PC-9 (cell line): ENCODE results near the gene GTPBP10. TPM values are rescaled to one million over a fixed set of nuclear protein-coding genes. Genes with fewer than 3 reads are reported as not detected.

Source experiments
- BruUV-seq: library from RNA; stranded (reverse); fragments of 400-500 nt; replicated peaks from 2 replicates; lab custom pipeline; 2021; lab: Mats Ljungman, UMichigan
- CTCF ChIA-PET: fragments of 300-600 bp; sonication (Branson Sonifier 250); formaldehyde crosslinking; loops from one replicate; lab custom pipeline; 2022; ENCODE audit warnings: antibody characterized with exemption; lab: Charles Lee
- POLR2A ChIA-PET: fragments of 300-600 bp; sonication (Branson Sonifier 250); formaldehyde crosslinking; loops from one replicate; lab custom pipeline; 2022; ENCODE audit warnings: antibody characterized with exemption; ENCODE audit not compliant: unreplicated experiment; lab: Charles Lee
- DNase-seq, 2 experiments: peaks; one replicate each; pipeline versions ENCODE4 v3.0.0 to v3.0.0-alpha.2; 2015 to 2022; ENCODE audit warnings: mixed read lengths in 1 of 2
- H2AFZ ChIP-seq: fragments of 200-600 bp; sonication (generic); 2 replicates; pipeline ENCODE4 v1.8.1; 2017; ENCODE audit warnings: antibody characterized with exemption
- H3F3A ChIP-seq: fragments of 200-600 bp; sonication (generic); 2 replicates; pipeline ENCODE4 v1.8.1; 2017; ENCODE audit warnings: antibody characterized with exemption, mild to moderate bottlenecking, low read depth; ENCODE audit not compliant: insufficient read depth
- H3K27ac ChIP-seq: fragments of 200-600 bp; sonication (generic); 2 replicates; pipeline ENCODE4 v1.6.1; 2016; ENCODE audit warnings: mixed run types
- H3K27me3 ChIP-seq: fragments of 200-600 bp; sonication (generic); 2 replicates; pipeline ENCODE4 v1.6.1; 2016; ENCODE audit warnings: low read depth, mixed run types; ENCODE audit not compliant: insufficient read depth
- H3K36me3 ChIP-seq: fragments of 200-600 bp; sonication (generic); 2 replicates; pipeline ENCODE4 v1.6.1; 2016; ENCODE audit warnings: low read depth, mixed run types
- H3K4me1 ChIP-seq: fragments of 200-600 bp; sonication (generic); replicated peaks from 2 replicates; pipeline ENCODE4 v1.6.1; 2016; ENCODE audit warnings: mixed run types; ENCODE audit not compliant: insufficient read depth
- H3K4me2 ChIP-seq: fragments of 200-600 bp; sonication (generic); 2 replicates; pipeline ENCODE4 v1.6.1; 2017; ENCODE audit warnings: mixed run types
- H3K4me3 ChIP-seq: fragments of 200-600 bp; sonication (generic); 2 replicates; pipeline ENCODE4 v1.6.1; 2016; ENCODE audit warnings: mixed run types
- H3K79me2 ChIP-seq: fragments of 200-600 bp; sonication (generic); 2 replicates; pipeline ENCODE4 v1.6.1; 2017; ENCODE audit warnings: low read depth, mixed run types
- H3K9me2 ChIP-seq: fragments of 200-600 bp; sonication (generic); 2 replicates; pipeline ENCODE4 v1.8.1; 2017; ENCODE audit warnings: mild to moderate bottlenecking; ENCODE audit not compliant: insufficient read depth
- H3K9me3 ChIP-seq: fragments of 200-600 bp; sonication (generic); 2 replicates; pipeline ENCODE4 v1.8.1; 2016; ENCODE audit warnings: low read depth; ENCODE audit not compliant: insufficient read depth
- H4K20me1 ChIP-seq: fragments of 200-600 bp; sonication (generic); 2 replicates; pipeline ENCODE4 v1.8.1; 2017; ENCODE audit not compliant: insufficient read depth
- CTCF ChIP-seq: fragments of 200-600 bp; sonication (generic); conservative IDR thresholded peaks from 2 replicates; pipeline ENCODE4 v1.6.1; 2017; ENCODE audit warnings: mixed run types, antibody characterized with exemption, mild to moderate bottlenecking, moderate library complexity
- EZH2 ChIP-seq: fragments of 200-600 bp; sonication (generic); IDR thresholded peaks from 2 replicates; pipeline ENCODE4 v1.8.0; 2017; ENCODE audit warnings: antibody characterized with exemption, low read depth
- intact Hi-C: fragments of 100-400 bp; cut with micrococcal nuclease; formaldehyde crosslinking; loops from one replicate; pipeline ENCODE4 v1.10.0; 2022; ENCODE audit not compliant: unreplicated experiment
- total RNA-seq: library from RNA; stranded (reverse); gene quantifications from 2 replicates; pipeline ENCODE4 v1.2.3, GENCODE V29; 2021

GTPBP10 gene
- total RNA-seq, 1 experiment from 2014 or later, result 36.7 TPM

- Histone ChIP-seq H4K20me1 (no peaks in the 10 kb centered on the region), H3K4me1 (peaks cover 28% of the 10 kb centered on the region), H3K79me2 (peaks cover 25% of the 10 kb centered on the region), H3K4me3 (no peak overlapping the region), H2AFZ (no peak overlapping the region), H3K27me3 (no peaks in the 10 kb centered on the region), H3K4me2 (no peak overlapping the region), H3F3A (peaks cover 8% of the 10 kb centered on the region; the same call in 1 of the 2 replicates), H3K27ac (no peak overlapping the region), H3K9me3 (no peaks in the 10 kb centered on the region), H3K9me2 (no peaks in the 10 kb centered on the region), H3K36me3 (peaks cover 23% of the 10 kb centered on the region)
- intact Hi-C loops, result no loop called here
- no peak for TF ChIP-seq CTCF
- no peak for TF ChIP-seq EZH2
- BruUV-seq, result no TSS peak
- ChIA-PET POLR2A (no interaction called here), CTCF (no interaction called here)
- DNase-seq, result no peak
These were observed 61.6 kb downstream of the GTPBP10 start for GRCh38 chr7:90408142-90408541.

- H3K79me2 ChIP-seq, result peaks cover 18% of the 10 kb centered on the region; the same call in 1 of the 2 replicates
These were observed 63.2 kb downstream of the GTPBP10 start for GRCh38 chr7:90409667-90410066.

GRCh38 chr7:90411510-90411909, 65.0 kb downstream of the GTPBP10 start:
- peaks cover 2% of the 10 kb centered on the region; the same call in 1 of the 2 replicates for H3K79me2 ChIP-seq

More at GRCh38 chr7:90409667-90410066, 63.2 kb downstream of the GTPBP10 start:
- Histone ChIP-seq H3K27me3 (no peaks in the 10 kb centered on the region), H3K4me3 (no peak overlapping the region), H4K20me1 (no peaks in the 10 kb centered on the region), H3K36me3 (peaks cover 27% of the 10 kb centered on the region), H3K4me1 (peaks cover 21% of the 10 kb centered on the region), H2AFZ (no peak overlapping the region), H3K9me2 (no peaks in the 10 kb centered on the region), H3K27ac (no peak overlapping the region), H3K9me3 (no peaks in the 10 kb centered on the region), H3F3A (peaks cover 4% of the 10 kb centered on the region; the same call in 1 of the 2 replicates), H3K4me2 (no peak overlapping the region)
- no TSS peak for BruUV-seq
- POLR2A ChIA-PET, result no interaction called here
- no peak for DNase-seq
- intact Hi-C loops, result no loop called here
- CTCF ChIA-PET, result no interaction called here
- no peak for TF ChIP-seq EZH2
- TF ChIP-seq CTCF, result no peak

More at GRCh38 chr7:90411510-90411909, 65.0 kb downstream of the GTPBP10 start:
- no peaks in the 10 kb centered on the region for H3K9me2 ChIP-seq
- peaks cover 4% of the 10 kb centered on the region; the same call in 1 of the 2 replicates for H3F3A ChIP-seq
- no TSS peak for BruUV-seq
- H4K20me1 ChIP-seq, result no peaks in the 10 kb centered on the region
- TF ChIP-seq EZH2, result no peak
- TF ChIP-seq CTCF, result no peak
- H2AFZ ChIP-seq, result no peak overlapping the region
- ChIA-PET POLR2A (no interaction called here), CTCF (interaction anchor here (1.1 kb wide), 1 partner anchor 16 kb away, joined by 3 read pairs; no protein-coding TSS in a partner anchor)
- H3K4me1 ChIP-seq, result peaks cover 15% of the 10 kb centered on the region
- intact Hi-C loops, result no loop called here
- DNase-seq, result peak in 1 of 2 experiments; percentile 84
- no peaks in the 10 kb centered on the region for H3K27me3 ChIP-seq
- peak overlapping the region; percentile 59 for H3K27ac ChIP-seq
- 0 out of 2 replicates have a peak overlapping the region, but pooled peaks have one; percentile 24 for H3K4me2 ChIP-seq
- H3K4me3 ChIP-seq, result no peak overlapping the region
- peaks cover 24% of the 10 kb centered on the region for H3K36me3 ChIP-seq
- H3K9me3 ChIP-seq, result no peaks in the 10 kb centered on the region
